ENCODE data around the gene HERC3.

- no peak for TF ChIP-seq CTCF (IDR thresholded peaks at IDR 0.05)
- no peak for TF ChIP-seq POLR2A (IDR thresholded peaks at IDR 0.05)
Observed at GRCh38 chr4:88613417-88613875, 21.2 kb downstream of the HERC3 start.

All from lower leg skin (tissue), 3 donors.